MM.1S (cell line): ENCODE measurements around the gene RPL32.

Source experiments
- DNase-seq: peaks from one replicate; pipeline ENCODE4 v3.0.0-alpha.2; 2015
- H2AFZ ChIP-seq: fragments of 300-600 bp; sonication (generic); 2 replicates; pipeline ENCODE4 v1.6.0; 2016; ENCODE audit warnings: antibody characterized with exemption, low read length
- H3F3A ChIP-seq: fragments of 300-600 bp; sonication (generic); 2 replicates; pipeline ENCODE4 v1.6.1; 2016; ENCODE audit warnings: mild to moderate bottlenecking, antibody characterized with exemption, low read length, moderate library complexity, mixed read lengths; ENCODE audit not compliant: insufficient read depth
- H3K27ac ChIP-seq: fragments of 300-600 bp; sonication (generic); 2 replicates; pipeline ENCODE4 v1.5.1; 2016; ENCODE audit warnings: mild to moderate bottlenecking, low read length
- H3K27me3 ChIP-seq: fragments of 300-600 bp; sonication (generic); replicated peaks from 2 replicates; pipeline ENCODE4 v1.6.0; 2016; ENCODE audit warnings: low read length; ENCODE audit not compliant: insufficient read depth
- H3K36me3 ChIP-seq: fragments of 300-600 bp; sonication (generic); replicated peaks from 2 replicates; pipeline ENCODE4 v1.6.1; 2016; ENCODE audit warnings: mild to moderate bottlenecking, low read length, mixed read lengths; ENCODE audit not compliant: insufficient read depth
- H3K4me1 ChIP-seq: fragments of 300-600 bp; sonication (generic); 2 replicates; pipeline ENCODE4 v1.6.1; 2016; ENCODE audit warnings: low read length, mixed read lengths
- H3K4me2 ChIP-seq: fragments of 300-600 bp; sonication (generic); 2 replicates; pipeline ENCODE4 v1.6.0; 2016; ENCODE audit warnings: low read depth, low read length
- H3K4me3 ChIP-seq: fragments of 300-600 bp; sonication (generic); 2 replicates; pipeline ENCODE4 v1.5.1; 2016; ENCODE audit warnings: low read length, mixed read lengths
- H3K79me2 ChIP-seq: fragments of 300-600 bp; sonication (generic); 2 replicates; pipeline ENCODE4 v1.6.1; 2016; ENCODE audit warnings: mixed run types, low read length, mixed read lengths
- H3K9ac ChIP-seq: fragments of 300-600 bp; sonication (generic); 2 replicates; pipeline ENCODE4 v1.6.1; 2016; ENCODE audit warnings: low read length, mixed read lengths
- H3K9me2 ChIP-seq: fragments of 300-600 bp; sonication (generic); replicated peaks from 2 replicates; pipeline ENCODE4 v1.6.1; 2016; ENCODE audit warnings: mild to moderate bottlenecking, low read length, mixed read lengths; ENCODE audit not compliant: insufficient read depth
- H3K9me3 ChIP-seq: fragments of 300-600 bp; sonication (generic); replicated peaks from 2 replicates; pipeline ENCODE4 v1.6.1; 2016; ENCODE audit warnings: mild to moderate bottlenecking, low read length, mixed read lengths; ENCODE audit not compliant: insufficient read depth
- H4K20me1 ChIP-seq: fragments of 300-600 bp; sonication (generic); 2 replicates; pipeline ENCODE4 v1.6.1; 2016; ENCODE audit warnings: mild to moderate bottlenecking, low read length, moderate library complexity, mixed read lengths; ENCODE audit not compliant: insufficient read depth
- CTCF ChIP-seq: fragments of 300-600 bp; sonication (generic); IDR thresholded peaks from 2 replicates; pipeline ENCODE4 v1.5.1; 2016; ENCODE audit warnings: antibody characterized with exemption, low read length, mixed read lengths
- EZH2 ChIP-seq: fragments of 300-600 bp; sonication (generic); optimal IDR thresholded peaks from 2 replicates; pipeline ENCODE3; 2017; ENCODE audit warnings: low read depth, mild to moderate bottlenecking, antibody characterized with exemption, low read length, mixed read lengths
- EZH2phosphoT487 ChIP-seq: fragments of 300-600 bp; sonication (generic); IDR thresholded peaks from 2 replicates; pipeline ENCODE4 v1.6.1; 2018; ENCODE audit warnings: antibody characterized with exemption, low read length

Gene RPL32

DNA sequence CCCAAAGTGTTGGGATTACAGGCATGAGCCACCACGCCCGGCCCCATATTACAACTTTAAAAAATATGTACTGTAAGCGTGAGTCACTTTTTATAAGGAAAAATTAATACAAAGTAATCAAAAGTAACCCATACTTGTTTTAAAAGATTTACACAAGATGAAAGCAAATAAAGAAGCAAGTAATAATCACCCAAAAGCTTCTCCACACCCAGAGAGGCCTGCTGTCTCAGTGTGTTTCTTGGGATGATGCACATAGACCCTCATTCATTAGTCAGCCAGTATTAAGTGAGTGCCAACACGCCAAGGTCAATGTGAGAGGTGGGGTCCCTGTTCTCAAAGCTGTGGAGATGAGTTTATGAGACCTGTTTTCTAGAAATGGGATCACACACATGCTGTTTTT, 12.0 kb downstream of the RPL32 start:
- peaks cover 32% of the 10 kb centered on the region for H3F3A ChIP-seq
- no peak overlapping the region for H3K4me2 ChIP-seq
- H3K79me2 ChIP-seq, result no peaks in the 10 kb centered on the region
- no peak for DNase-seq
- no peaks in the 10 kb centered on the region for H3K27me3 ChIP-seq
- H3K27ac ChIP-seq, result no peak overlapping the region
- no peaks in the 10 kb centered on the region for H3K9me3 ChIP-seq
- TF ChIP-seq EZH2phosphoT487 (no peak), EZH2 (no peak), CTCF (no peak)
- H3K4me1 ChIP-seq, result no peaks in the 10 kb centered on the region
- H2AFZ ChIP-seq, result no peak overlapping the region
- H4K20me1 ChIP-seq, result 0 out of 2 replicates have a peak, but pooled peaks cover 5% of the 10 kb centered on the region
- no peak overlapping the region for H3K4me3 ChIP-seq
- H3K36me3 ChIP-seq, result peaks cover 8% of the 10 kb centered on the region; the same call in 1 of the 2 replicates
- H3K9ac ChIP-seq, result no peak overlapping the region
- no peaks in the 10 kb centered on the region for H3K9me2 ChIP-seq

DNA sequence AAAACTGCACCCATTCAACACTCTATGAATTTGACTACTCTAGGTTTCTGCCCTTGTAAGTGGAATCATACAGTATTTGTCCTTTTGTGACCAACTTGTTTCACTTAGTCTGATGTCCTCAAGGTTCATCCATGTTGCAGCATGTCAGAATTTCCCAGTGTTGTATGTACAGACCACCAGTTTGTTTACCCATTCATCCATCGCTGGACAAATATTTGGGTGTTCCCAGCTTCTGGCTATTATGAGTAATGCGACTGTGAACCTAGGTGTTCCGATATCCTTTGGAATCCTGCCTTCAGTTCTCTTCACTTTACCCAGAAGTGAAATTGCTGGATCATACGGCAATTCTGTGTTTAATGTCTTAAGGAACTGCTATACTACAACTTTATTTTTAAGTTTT, 12.6 kb downstream of the RPL32 start:
- no peak overlapping the region for H3K27ac ChIP-seq
- H3K9me2 ChIP-seq, result no peaks in the 10 kb centered on the region
- no peaks in the 10 kb centered on the region for H4K20me1 ChIP-seq
- H3K36me3 ChIP-seq, result 0 out of 2 replicates have a peak, but pooled peaks cover 3% of the 10 kb centered on the region
- no peak overlapping the region for H2AFZ ChIP-seq
- peaks cover 27% of the 10 kb centered on the region for H3F3A ChIP-seq
- H3K27me3 ChIP-seq, result no peaks in the 10 kb centered on the region
- no peaks in the 10 kb centered on the region for H3K79me2 ChIP-seq
- no peaks in the 10 kb centered on the region for H3K9me3 ChIP-seq
- DNase-seq, result no peak
- no peak overlapping the region for H3K4me2 ChIP-seq
- TF ChIP-seq CTCF, result no peak
- no peak for TF ChIP-seq EZH2
- TF ChIP-seq EZH2phosphoT487, result no peak
- H3K9ac ChIP-seq, result no peak overlapping the region
- no peak overlapping the region for H3K4me3 ChIP-seq
- H3K4me1 ChIP-seq, result no peaks in the 10 kb centered on the region

DNA sequence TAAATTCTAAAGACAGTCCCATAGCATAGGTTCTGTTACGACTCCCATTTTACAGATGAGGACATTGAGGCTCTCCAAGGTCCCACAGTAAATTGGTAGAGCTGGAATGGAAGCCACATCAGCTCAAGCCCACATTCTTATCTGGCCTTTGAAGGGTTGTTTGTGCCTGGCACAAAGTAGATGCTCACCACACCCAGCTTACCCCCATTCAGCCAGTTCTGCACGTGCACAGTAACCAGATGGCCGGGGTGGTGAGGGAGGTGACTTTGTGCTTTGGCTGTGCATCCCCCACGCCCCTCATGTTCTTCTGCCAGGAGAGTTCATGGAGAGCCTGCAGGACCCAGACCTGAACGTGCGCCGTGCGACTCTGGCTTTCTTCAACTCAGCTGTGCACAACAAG, 16.2 kb downstream of the RPL32 start:
- Histone ChIP-seq H3K9me2 (no peaks in the 10 kb centered on the region), H3K9me3 (no peaks in the 10 kb centered on the region), H2AFZ (no peak overlapping the region), H3K4me1 (no peaks in the 10 kb centered on the region), H3K4me2 (no peak overlapping the region), H3K4me3 (no peak overlapping the region), H3K79me2 (no peaks in the 10 kb centered on the region), H3F3A (peaks cover 2% of the 10 kb centered on the region; the same call in 1 of the 2 replicates), H4K20me1 (no peaks in the 10 kb centered on the region), H3K9ac (no peak overlapping the region), H3K36me3 (no peaks in the 10 kb centered on the region), H3K27me3 (no peaks in the 10 kb centered on the region), H3K27ac (no peak overlapping the region)
- DNase-seq, result no peak
- TF ChIP-seq EZH2, result no peak
- TF ChIP-seq CTCF, result no peak
- no peak for TF ChIP-seq EZH2phosphoT487
